Body of pancreas (tissue), 4 donors: ENCODE measurements around the gene BPGM.

ENCODE experiments used
- CTCF ChIP-seq, 7 experiments: fragments of 450-650 bp in 4 of 7; fragments of 200-600 bp in 3 of 7; sonication (generic) in 3 of 7; IDR thresholded peaks; one replicate each; pipeline ENCODE4 v1.5.1; 2016 to 2019; ENCODE audit warnings: antibody characterized with exemption in 7 of 7
- POLR2A ChIP-seq, 3 donors: fragments of 450-650 bp; IDR thresholded peaks; one replicate each; pipeline ENCODE4 v1.6.1; 2016; ENCODE audit warnings: antibody characterized with exemption in 3 of 3, mild to moderate bottlenecking in 2 of 3

- TF ChIP-seq CTCF (IDR thresholded peaks at IDR 0.05) (no peak), POLR2A (IDR thresholded peaks at IDR 0.05) (no peak)
Observed at GRCh38 chr7:134627775-134628153, 18.9 kb upstream of the BPGM start.
